ENCODE data around the gene MAN2A2. TPM values are rescaled to one million over a fixed set of nuclear protein-coding genes. Genes with fewer than 3 reads are reported as not detected.

Gene MAN2A2
- total and polyA plus RNA-seq, 9 of the 15 experiments (the other 6 are each of a cell fraction or from before 2014, with no cell fraction given), result 7.3 to 151 (median 43.4) TPM

DNA sequence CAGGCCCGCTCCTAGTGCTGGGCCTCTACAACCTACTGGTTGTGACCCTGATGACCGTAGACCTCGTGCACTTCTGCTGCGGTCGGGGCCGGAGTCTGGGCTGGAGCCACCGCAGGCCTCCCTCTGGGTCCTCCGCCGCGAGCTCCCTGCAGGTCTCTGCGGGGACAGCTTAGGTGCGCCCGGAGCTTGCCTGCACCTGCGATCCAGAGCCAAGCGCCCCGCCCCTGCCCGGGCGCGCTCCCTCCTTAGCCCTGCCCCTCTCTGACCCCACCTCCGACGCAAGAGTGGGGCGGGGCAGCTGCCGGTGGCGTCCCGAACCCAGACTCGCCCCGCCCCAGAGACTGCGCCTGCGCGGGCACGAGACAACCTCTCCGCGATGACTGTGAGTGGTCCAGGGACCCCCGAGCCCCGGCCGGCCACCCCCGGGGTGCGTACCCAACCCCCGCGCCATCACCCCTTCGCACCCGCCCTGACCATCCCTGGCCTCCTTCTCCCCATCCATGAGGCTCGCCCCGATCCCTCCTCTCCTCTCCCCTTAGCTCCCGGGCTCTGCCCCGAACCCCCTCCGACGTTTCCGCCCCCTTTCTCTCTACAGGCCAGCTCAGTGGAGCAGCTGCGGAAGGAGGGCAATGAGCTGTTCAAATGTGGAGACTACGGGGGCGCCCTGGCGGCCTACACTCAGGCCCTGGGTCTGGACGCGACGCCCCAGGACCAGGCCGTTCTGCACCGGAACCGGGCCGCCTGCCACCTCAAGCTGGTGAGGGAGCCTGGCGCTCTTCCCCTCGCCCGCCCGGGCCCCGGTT, 32.0 kb downstream of the MAN2A2 start, which contains the start of gene UNC45A (continued):
- TF ChIP-seq, protein P1, sequence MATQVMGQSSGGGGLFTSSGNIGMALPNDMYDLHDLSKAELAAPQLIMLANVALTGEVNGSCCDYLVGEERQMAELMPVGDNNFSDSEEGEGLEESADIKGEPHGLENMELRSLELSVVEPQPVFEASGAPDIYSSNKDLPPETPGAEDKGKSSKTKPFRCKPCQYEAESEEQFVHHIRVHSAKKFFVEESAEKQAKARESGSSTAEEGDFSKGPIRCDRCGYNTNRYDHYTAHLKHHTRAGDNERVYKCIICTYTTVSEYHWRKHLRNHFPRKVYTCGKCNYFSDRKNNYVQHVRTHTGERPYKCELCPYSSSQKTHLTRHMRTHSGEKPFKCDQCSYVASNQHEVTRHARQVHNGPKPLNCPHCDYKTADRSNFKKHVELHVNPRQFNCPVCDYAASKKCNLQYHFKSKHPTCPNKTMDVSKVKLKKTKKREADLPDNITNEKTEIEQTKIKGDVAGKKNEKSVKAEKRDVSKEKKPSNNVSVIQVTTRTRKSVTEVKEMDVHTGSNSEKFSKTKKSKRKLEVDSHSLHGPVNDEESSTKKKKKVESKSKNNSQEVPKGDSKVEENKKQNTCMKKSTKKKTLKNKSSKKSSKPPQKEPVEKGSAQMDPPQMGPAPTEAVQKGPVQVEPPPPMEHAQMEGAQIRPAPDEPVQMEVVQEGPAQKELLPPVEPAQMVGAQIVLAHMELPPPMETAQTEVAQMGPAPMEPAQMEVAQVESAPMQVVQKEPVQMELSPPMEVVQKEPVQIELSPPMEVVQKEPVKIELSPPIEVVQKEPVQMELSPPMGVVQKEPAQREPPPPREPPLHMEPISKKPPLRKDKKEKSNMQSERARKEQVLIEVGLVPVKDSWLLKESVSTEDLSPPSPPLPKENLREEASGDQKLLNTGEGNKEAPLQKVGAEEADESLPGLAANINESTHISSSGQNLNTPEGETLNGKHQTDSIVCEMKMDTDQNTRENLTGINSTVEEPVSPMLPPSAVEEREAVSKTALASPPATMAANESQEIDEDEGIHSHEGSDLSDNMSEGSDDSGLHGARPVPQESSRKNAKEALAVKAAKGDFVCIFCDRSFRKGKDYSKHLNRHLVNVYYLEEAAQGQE (IDR thresholded peaks at IDR 0.05; ENCODE audit: borderline replicate concordance), result no peak
- TF ChIP-seq, protein P1 (CRISPR knock-in tag; IDR thresholded peaks at IDR 0.05; ENCODE audit: low read depth), result no peak
- peak; percentile 43; the same call in 1 of the 2 replicates for TF ChIP-seq ZNF263 (CRISPR knock-in tag; IDR thresholded peaks at IDR 0.05; ENCODE audit: borderline replicate concordance)
- TF ChIP-seq POLR2G (IDR thresholded peaks at IDR 0.05; ENCODE audit: low read depth, low read length), result peak; percentile 74
- TF ChIP-seq NR2C2 (CRISPR knock-in tag; IDR thresholded peaks at IDR 0.05), result no peak
- TF ChIP-seq NR2C2 (tag; IDR thresholded peaks at IDR 0.05), result peak; percentile 34; the same call in 1 of the 2 replicates
- peak; percentile 42; the same call in 1 of the 2 replicates for TF ChIP-seq SUPT5H (IDR thresholded peaks at IDR 0.05)
- TF ChIP-seq L3MBTL2 (IDR thresholded peaks at IDR 0.05), result 0 out of 2 replicates have a peak, but pooled peaks have one; percentile 26
- TF ChIP-seq RBM15 (IDR thresholded peaks at IDR 0.05; ENCODE audit: insufficient read depth, low read length), result no peak
- TF ChIP-seq, protein P2, sequence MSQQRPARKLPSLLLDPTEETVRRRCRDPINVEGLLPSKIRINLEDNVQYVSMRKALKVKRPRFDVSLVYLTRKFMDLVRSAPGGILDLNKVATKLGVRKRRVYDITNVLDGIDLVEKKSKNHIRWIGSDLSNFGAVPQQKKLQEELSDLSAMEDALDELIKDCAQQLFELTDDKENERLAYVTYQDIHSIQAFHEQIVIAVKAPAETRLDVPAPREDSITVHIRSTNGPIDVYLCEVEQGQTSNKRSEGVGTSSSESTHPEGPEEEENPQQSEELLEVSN (IDR thresholded peaks at IDR 0.05; ENCODE audit: borderline replicate concordance in 1 of 2, extremely low read depth in 1 of 2, insufficient read depth in 1 of 2, insufficient read length in 1 of 2, low read depth in 1 of 2, low read length in 1 of 2, poor library complexity in 1 of 2, severe bottlenecking in 1 of 2), result peak in 1 of 2 experiments; percentile 8
- no peak for TF ChIP-seq ZNF551 (CRISPR knock-in tag; IDR thresholded peaks at IDR 0.05)
- peak; percentile 46 for TF ChIP-seq POLR2B (IDR thresholded peaks at IDR 0.05; ENCODE audit: low read depth, partially characterized antibody)
- no peak for TF ChIP-seq ZNF785 (CRISPR knock-in tag; IDR thresholded peaks at IDR 0.05)
- TF ChIP-seq HMGN3 (IDR thresholded peaks at IDR 0.05; ENCODE audit: borderline replicate concordance, extremely low read depth, insufficient read length, low read depth, low read length), result peak; percentile 61
- peak; percentile 71 for TF ChIP-seq EGR1 (conservative IDR thresholded peaks at IDR 0.05)
- no peak for TF ChIP-seq POU5F1 (IDR thresholded peaks at IDR 0.05; ENCODE audit: borderline replicate concordance, low read depth, low read length, partially characterized antibody)
